NCI-H146 (cell line): ENCODE data around the gene MAST1.
"Not testable (repeated sequence)": the region's sequence is repeated elsewhere in the genome, so short reads cannot be mapped to it uniquely, and the experiment has no call there.

ENCODE experiments used
- DNase-seq: peaks from one replicate; lab custom pipeline; 2025; lab: John Stamatoyannopoulos, UW

MAST1 gene

DNA sequence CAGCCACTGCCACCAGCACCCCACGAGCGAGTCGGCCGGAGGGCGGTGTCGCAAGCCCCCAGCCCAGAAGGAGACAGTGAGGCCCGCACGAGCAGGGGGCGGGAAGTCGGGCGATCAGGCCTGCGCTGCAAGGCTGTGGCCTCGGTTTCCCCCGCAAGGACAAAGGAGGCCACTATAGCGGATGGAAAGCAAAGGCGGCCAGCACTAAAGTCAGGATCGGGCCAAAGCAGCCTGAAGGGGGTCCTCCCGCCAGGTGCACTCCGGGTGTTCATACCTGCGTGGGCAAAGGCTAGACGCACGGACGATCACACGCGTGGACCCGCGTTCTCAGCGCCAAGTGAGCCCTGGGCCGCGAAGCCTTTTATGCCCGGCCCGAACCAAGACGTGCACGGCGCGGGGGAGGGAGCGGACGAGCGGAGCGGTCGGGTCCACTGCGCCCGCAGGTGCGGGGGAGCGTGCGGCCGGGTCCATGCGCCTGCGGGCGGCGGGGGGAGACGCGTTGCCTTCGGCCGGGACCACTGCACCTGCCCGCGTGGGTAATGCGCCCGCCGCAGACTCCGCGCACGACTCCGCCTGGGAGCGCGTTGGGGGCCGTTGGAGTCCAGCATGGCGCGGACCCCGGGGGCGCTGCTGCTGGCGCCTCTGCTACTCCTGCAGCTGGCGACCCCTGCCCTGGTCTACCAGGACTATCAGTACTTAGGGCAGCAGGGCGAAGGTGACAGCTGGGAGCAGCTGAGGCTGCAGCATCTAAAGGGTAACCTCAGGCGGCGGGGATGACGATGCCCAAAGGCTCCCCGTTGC, 36.6 kb upstream of the MAST1 start, which contains the start of the genes PRDX2 and THSD8:
TSS of gene PRDX2 (minus strand) at position 335 of the 801 bp plus-strand sequence. CDS start 539 bp downstream, outside the sequence.
TSS of gene THSD8 (plus strand) at position 604 of the 801 bp plus-strand sequence. CDS start at position 607, 3 bp downstream.
- DNase-seq: peak; percentile 93

DNA sequence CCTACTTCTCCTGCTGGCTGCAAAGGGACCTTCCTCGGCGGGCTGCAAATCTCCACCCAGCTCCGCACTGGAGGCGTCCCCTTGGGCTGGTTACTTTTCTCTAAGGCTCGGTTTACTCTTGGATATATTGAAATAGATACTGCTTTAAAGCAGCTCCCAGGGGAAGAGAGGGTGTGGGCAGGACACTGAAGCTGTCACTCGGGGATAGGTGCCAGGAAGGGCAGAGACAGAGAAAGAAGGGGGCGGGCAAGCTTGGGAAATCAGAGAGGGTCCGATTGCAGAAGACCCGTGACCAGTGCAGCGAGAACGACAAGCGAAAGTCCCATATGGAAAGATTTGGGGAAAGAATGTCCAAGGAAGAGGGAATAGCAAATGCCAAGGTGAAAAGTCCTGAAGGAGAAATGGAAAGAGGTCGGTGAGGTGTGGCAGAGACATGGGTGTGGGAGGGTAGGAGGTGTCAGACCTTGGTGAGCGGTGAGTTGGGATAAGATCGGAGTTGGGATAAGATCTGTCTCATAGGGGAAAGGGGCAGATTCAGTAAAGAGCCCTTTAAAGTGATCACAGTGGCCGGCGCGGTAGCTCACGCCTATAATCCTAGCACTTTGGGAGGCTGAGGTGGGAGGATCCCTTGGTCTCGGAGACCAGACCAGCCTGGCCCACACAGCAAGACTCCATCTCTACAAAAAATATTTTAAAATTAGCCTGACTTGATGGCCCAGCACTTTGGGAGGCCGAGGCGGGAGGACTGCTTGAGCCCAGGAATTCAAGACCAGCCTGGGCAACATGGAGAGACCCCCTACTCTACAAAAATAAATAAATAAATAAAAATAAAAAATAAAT, 35.8 kb upstream of the MAST1 start:
- no peak for DNase-seq

DNA sequence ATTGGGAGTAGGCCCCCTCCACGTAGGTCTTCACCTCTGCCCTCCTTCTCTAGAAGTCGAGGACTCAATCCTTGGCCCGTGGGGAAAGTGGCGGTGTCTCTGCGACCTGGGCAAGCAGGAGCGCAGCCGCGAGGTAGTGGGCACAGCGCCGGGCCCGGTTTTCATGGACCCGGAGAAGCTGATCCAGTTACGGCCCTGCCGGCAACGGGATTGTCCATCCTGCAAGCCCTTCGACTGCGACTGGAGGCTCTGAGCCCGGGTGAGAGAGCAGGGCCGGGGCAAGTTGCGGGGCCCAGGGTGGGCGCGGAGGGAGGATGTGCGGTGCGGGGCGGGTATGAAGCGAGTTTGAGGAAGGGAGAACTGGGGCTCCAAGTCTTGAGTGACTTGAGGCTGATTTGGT, 34.3 kb upstream of the MAST1 start:
- no peak for DNase-seq

DNA sequence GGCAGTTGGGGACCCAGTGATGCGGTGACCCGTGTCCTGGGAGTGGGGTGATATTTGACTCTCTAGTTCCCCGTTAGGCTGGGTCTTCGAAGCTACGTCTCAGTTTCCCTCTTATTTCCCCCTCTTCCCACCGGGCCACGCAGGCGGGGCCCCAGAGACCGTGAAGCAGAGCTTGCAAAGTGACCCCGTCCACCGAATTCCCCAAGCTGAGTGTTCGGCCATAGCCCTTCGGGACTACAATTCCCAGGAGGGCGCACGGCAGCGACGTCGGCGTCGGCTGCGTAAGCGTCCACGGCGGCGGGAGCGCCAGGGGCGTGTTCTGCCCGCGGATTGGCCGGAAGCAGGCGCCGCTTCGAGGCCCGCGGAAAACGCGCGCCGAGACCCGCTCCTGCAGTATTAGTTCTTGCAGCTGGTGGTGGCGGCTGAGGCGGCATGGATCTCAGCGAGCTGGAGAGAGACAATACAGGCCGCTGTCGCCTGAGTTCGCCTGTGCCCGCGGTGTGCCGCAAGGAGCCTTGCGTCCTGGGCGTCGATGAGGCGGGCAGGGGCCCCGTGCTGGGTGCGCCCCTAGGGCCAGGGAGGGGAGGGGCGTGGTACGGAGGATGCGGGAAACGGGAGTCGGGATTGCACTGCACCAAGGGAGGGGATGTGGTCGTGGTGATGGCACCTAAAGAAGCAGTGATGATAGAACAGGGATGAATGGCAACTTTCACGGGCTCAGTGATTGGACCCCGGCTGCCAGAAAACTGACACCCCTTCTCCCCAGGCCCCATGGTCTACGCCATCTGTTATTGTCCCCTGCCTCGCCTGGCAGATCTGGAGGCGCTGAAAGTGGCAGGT, 31.9 kb upstream of the MAST1 start, which contains the start of gene RNASEH2A:
TSS of gene RNASEH2A (plus strand) at position 343 of the 840 bp plus-strand sequence. CDS start at position 433, 90 bp downstream.
- peak; percentile 96 for DNase-seq

DNA sequence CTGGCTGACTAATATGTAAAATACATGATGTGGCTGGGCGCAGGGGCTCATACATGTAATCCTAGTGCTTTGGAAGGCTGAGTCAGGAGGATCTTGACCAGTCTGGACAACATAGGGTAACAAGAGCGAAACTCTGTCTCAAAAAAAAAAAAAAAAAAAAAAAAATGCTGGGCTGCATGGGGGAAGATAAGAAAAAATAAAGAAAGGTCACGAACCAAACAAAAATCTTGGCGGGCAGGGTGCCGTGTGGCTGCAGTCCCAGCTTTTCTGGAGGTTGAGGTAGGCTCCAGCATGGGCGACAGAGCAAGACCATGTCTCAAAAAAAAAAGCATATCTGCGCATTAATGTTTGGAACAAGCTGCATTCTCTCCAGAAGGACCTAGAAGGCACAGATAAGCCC, 23.2 kb upstream of the MAST1 start:
- DNase-seq: no peak

DNA sequence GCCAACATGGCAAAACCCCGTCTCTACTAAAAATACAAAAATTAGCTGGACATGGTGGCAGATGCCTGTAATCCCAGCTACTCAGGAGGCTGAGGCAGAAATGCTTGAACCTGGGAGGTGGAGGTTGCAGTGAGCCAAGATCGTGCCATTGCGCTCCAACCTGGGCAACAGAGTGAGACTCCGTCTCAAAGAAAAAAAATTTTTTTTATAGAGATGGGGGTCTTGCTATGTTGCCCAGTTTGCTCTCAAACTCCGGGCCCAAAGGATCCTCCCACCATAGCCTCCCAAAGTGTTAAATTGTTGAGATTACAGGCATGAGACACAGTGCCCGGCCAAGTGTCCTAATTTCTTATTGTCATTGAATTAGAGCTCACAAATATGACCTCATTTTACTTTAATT, 21.1 kb upstream of the MAST1 start:
- not testable (repeated sequence) for DNase-seq

DNA sequence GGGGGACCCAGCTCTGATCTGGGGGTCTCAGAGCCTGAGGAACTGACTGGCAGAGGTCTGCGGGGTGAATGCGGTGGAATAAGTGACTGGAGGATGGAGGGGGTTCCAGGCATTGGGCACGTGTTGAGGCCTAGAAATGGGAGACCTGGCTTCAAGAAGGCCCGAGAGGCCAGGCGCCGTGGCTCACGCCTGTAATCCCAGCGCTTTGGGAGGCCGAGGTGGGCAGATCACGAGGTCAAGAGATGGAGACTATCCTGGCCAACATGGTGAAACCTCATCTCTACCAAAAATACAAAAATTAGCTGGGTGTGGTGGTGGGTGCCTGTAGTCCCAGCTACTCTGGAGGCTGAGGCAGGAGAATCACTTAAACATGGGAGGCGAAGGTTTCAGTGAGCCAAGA, 20.5 kb upstream of the MAST1 start:
- not testable (repeated sequence) for DNase-seq

DNA sequence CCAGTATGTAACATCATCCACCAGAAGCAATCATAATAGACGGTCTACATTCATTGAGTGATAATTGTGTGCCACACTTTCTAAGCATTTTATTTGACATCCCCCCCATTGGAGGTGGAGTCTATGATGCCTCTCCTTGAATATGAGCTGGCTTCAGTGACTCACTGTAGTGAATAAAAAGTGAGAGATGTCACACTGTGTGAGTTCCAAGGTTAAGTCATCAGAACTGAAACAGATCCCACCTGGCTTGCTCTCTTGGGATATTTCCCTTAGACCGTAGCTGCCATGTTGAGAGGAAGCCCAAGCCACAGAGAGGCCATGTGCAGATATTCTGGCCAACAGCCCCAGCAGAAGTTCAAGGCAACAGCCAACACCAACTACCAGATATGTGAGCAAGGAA, 16.6 kb upstream of the MAST1 start:
- no peak for DNase-seq

DNA sequence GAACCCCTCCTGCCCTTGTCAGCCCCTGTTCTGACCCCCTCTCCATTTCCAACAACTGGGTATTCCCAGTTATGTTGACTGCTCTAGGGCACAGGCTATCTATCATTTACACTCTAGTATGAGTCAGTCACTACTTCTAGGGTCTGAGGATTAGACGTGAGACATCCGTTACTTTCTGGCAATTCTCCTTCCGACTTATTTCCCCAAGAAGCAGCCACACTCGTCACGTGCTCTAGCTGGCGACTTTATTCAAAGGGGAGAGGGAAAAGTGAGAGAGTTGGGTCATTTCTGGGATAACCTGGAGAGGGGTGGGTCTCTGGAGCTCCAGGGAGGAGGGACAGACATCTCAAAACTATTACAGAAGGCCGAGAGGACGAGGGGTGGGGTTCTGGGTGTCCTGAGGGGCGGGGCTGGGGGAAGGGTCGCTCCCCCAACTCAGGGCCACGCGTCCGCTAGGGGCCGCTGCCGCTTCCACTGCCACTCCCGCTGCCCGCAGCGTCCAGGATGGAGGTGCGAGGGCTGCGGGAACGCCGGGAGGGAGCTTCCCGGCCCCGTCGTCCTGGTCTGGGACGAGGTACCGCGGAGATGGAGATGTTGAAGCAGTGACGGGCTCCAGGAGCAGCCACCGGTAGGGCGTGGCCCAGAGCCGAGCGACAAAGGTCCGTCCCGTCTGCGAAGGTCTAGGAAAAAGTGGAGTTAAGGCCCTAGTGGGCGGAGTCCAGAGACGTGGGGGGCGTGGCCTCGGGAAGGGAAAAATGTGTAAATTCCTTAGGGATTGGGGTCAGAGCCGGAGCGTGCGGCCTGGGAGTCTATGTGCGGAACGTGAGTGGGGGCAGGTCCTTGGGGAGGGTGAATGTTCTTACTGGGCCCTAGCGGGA, 12.8 kb upstream of the MAST1 start:
- DNase-seq: peak; percentile 76

DNA sequence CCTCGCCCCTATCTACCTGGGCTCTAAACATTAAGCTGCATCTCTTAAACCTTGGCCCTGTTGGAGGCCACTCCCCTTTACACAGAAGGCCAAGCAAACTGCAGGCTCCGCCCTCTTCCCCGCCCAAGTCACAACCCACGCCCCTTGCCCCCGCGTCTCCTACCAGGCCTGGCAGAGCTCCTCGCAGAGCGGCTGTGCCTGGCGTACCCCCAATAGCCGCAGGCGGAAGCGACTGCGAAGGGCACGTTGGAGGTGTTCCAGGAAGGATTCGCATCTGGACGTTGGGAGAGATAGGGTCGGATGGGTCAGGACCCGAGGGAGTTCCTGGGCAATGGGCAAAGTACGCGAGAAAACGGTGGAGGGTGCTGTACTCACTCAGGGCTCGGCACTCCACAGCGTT, 9.8 kb upstream of the MAST1 start:
- peak; percentile 41 for DNase-seq

DNA sequence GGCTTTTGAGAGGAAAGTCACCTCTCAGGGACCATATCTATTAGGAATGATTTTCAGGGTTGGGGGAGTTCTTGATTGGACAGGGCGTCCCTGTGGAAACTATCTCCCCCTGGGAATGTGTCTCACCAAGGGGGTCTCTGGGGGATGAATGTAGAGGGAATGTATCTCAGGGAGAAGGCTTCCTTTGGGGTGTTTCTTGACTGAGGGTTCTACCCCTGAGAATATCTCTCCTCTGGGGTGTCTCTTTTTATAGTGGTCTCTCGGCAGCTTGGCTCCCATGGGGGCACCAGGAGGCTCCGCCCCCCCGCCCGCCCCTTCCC, 4.9 kb upstream of the MAST1 start:
- no peak for DNase-seq

DNA sequence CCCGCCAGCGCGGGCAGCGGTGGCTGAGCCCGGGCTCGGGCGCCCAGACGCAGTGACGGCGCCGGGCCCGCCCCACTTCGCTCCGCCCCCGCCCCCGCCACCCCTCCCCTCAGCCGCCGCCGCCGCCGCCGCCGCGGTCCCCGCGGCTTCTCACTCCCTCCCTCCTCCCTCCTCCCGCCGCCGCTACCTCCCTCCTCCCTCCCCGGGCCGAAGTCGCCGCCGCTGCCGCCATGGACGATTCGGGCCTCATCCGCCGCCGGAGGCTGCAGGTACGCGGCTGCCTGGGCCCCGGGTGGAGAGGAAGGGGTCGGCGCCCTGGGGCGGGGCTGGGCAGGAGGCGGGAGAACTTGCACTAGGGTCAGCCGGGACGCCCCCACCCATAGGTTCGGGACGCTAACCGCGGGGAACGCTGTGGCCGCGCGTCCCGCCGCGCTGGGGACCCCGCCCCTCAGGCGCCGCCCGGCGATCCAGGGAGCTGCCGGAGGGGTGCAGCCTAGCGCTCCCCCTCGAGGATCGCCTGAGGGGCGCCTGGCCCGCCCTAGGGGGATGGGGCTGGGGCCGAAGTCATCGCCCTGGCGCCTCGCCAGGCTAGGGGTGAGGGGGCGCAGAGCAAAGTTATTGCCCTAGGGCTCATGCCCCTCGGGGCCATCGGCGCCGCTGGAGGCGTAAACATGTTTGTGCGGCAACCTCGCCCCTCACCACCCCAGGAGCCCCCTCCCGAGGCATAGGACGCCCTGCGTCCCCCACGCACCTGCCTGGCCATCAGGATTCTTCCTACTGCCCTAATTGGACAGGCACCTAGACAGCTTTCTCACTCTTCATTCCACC, 4.4 kb upstream of the MAST1 start:
- peak; percentile 90 for DNase-seq

DNA sequence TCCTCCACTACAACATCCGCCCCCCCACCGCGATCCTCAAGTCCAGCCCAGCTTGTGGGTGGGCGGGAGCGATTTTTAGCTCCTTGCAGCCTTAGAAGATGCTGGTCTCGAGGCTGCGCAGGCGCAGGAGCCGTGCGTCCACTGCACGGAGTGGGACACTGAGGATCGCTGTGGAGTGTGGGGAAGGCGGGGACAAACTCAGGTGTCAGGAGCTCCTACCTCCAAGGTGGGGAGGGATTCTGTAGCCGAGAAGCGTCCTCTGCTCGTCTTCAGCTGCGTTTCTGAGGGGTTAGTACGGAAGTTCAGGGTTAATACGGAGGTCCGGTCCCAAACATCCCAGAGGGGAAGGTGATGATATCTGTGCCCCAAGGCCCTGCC, 3.8 kb upstream of the MAST1 start, which contains the start of gene RTBDN:
TSS of gene RTBDN (minus strand) at position 14 of the 378 bp plus-strand sequence. CDS start 4,600 bp downstream, outside the sequence.
- no peak for DNase-seq

DNA sequence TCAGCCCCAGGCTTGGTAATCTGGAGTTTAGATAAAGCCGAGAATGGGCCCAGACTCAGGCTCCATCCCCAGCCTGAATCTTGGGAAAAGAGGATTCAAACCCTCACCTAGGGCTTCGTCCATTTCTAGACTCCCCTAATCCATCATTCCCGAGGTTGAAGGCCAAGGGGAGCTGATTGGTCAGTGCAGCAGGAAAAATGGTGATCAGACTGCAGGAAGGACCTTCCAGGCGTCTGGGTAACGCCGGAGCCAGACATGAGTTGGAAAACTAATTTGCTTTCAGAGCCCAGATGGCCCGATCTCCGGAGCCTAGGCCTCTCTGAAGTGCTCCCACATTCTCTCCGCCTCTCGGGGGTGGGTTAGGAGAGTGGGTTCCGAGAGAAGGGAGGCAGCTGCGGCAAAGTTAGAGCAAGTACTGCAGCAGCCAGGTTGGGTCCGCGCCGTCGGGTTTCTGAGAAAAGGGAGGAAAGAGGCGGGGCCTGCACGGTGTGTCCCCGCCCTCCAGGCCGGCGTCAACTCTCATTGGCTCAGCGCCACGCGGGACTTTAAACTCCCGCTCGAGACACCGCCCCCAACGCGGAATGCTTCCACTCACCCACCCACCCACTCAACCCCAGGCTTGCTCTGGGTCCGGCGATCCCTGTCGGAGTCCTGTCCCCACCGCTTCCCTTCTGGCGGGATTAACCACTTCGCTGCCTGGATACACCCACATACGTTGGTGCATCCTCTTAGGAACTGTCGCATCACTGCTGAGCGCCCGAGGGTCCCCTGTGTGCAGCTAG, 3.1 kb upstream of the MAST1 start:
- peak; percentile 20 for DNase-seq

DNA sequence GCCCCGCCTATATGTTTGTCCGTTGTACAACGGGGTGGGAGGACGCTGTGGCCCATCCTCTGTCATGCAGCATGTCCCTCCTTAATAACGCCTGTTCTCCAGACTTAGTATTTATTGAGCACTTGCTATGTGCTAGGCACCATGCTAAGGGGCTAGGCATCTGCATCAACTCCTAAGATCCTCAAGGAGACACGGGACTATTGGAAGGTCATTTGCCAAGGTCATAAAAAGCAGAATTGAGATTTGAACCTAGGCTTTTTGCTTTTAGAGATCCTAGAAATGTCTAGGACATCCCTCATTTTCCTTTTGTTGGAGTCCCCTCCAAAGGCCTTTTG, 1.8 kb upstream of the MAST1 start:
- no peak for DNase-seq

DNA sequence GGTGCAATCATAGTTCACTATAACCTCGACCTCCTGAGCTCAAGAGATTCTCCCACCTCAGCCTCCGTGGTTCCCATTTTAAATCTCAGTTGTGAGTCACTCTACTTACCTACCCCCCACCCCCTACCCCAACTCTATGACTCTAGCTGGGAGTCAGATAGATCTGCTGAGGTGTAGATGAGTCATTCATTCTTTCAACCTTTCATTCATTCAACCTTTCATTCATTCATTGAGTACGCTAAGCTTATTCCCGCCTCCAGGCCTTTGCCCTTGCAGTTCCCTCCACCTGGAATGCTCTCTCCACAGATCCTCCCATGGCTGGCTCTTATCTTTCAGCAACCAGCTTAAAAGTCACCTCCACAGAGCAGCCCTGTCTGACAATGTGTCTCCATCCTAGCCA, 1.1 kb upstream of the MAST1 start:
- no peak for DNase-seq

DNA sequence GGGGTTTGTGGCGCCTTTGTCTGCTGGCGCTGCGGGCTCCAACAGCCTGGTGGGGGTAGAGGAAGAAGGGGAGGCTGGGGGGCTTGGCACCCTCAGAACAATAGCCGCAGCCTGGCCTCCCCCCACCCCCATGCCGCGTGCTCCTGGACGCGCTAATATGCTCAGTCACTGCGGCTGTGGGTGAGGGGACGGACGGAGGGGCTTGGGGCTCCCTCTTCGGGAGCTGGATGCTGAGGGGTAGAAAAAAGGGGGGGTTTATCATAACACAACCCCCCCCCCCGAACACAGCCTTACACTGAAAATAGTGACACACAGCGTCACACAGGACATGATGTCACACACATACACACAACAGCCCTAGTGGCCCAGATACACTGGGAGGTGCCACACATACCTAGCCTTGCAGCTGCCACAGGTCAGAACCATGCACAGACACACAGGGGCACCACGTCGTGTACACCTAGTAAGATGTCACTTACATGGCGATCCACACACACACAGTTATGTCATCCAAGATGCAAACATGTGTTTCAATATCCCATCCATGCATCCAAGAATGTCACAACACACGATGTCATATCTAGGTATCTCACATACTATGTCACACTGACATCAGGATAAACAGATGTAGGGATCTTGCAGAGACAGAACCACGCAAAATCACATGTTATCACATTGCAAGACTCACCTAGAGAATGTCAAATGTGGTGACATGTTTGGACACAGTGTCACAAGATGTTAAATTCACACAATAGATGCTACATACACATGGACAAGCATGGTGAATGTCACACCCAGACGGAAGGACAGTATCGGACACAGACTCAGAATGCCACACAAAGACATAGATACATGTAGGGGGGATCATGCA, 806 bp downstream of the MAST1 start:
- peak; percentile 49 for DNase-seq
